GM19328 (cell line): ENCODE results near the gene PDZK1IP1.
"Not testable (repeated sequence)": the region's sequence is repeated elsewhere in the genome, so short reads cannot be mapped to it uniquely, and the experiment has no call there.

Source experiments
- ATAC-seq: cut with Tn5 transposase; IDR thresholded peaks from one replicate; pipeline ENCODE4 v1.9.1; 2021; ENCODE audit warnings: mild to moderate bottlenecking, moderate library complexity; ENCODE audit not compliant: unreplicated experiment

Gene PDZK1IP1

GRCh38 chr1:47223921-47224675 lies 34.3 kb upstream of the PDZK1IP1 start:
- no peak for ATAC-seq

- ATAC-seq: no peak
These were observed 33.5 kb upstream of the PDZK1IP1 start for GRCh38 chr1:47223174-47223920.

- no peak for ATAC-seq
These were observed 32.6 kb upstream of the PDZK1IP1 start for GRCh38 chr1:47222476-47222875.

- ATAC-seq: no peak
These were observed 29.9 kb upstream of the PDZK1IP1 start for GRCh38 chr1:47219590-47220220.

GRCh38 chr1:47219001-47219400 lies 29.2 kb upstream of the PDZK1IP1 start:
- no peak for ATAC-seq

DNA sequence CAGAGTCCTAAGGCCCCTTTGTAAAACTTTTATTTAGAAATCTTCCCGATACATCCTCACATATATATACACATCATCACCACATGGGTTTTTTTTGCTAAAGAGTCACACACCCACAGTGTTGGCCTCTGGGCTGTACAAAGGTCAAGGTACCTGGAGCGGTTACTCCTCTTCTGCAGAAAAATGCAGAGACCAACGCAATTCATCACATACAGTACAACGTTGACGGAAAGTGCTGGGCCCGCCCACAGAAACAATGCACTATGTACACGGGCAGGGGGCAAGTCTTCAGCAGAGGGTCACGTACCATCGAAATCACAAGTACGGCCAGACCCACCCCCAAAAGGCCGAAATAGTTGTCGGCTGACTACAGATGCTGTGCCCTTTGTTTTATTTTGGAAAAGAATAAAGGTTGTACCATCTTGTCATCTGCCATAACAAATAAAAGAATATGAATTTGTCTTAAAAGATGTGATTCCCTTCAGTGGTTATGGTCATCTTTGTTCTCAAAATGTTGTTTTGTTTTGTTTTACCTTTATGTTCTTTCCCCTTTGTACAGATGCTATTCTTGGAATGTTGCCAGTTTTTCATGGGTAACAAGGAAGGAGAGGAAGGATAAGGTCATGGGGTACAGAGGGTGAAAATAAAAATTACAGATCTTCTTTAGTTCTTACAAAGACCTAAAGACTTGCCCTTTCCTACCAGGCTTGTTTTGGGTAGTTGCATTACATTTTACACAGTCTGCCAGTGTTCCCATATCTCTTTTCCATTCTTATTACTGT lies 26.6 kb upstream of the PDZK1IP1 start:
- ATAC-seq: no peak

GRCh38 chr1:47215713-47216112 lies 25.9 kb upstream of the PDZK1IP1 start:
- ATAC-seq: no peak

DNA sequence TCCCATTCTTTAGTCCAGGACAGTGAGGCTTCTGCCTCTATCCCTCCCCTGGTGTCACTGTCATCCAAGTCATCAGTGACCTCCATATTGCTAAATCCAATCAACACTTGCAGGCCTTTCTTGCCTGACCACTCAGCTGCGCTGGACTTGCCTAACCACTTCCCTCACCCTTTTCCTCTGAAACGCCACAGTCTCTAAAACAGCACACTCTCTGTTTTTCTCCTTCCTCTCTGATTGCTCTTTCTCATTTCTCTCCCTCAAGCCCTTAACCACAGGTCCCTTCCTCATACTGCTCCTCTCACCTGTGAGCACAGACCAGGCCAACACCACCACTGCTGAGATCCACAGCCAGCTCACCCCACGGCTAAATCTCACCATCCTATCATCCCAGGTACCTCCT lies 24.7 kb upstream of the PDZK1IP1 start:
- ATAC-seq: no peak

GRCh38 chr1:47213230-47213963 lies 23.6 kb upstream of the PDZK1IP1 start:
- ATAC-seq: no peak

GRCh38 chr1:47212636-47213229 lies 22.9 kb upstream of the PDZK1IP1 start:
- no peak for ATAC-seq

GRCh38 chr1:47211796-47212269 lies 22.0 kb upstream of the PDZK1IP1 start:
- ATAC-seq: no peak

DNA sequence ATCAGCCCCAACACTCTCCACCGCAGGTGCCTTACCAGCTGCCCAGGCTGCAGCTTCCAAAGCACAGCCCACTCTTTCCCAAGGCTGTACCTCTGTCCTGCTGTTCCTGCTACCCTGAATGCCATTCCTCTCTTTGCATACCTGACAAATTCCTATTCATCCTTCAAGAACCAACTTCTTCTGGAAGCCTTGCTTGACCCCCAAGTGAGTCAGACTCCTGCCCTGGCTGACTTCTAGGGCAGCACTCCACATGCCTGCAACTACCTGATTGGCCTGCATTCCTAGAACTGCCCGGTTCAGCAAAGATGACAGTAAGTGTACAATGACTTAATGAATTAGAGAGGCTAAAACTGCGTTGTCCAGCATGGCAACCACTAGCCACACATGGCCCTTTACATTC lies 20.8 kb upstream of the PDZK1IP1 start:
- ATAC-seq: no peak

GRCh38 chr1:47209725-47210325 lies 20.0 kb upstream of the PDZK1IP1 start:
- no peak for ATAC-seq

- ATAC-seq: no peak
These were observed 19.3 kb upstream of the PDZK1IP1 start for GRCh38 chr1:47209091-47209490.

GRCh38 chr1:47208374-47208850 lies 18.6 kb upstream of the PDZK1IP1 start:
- ATAC-seq: no peak

DNA sequence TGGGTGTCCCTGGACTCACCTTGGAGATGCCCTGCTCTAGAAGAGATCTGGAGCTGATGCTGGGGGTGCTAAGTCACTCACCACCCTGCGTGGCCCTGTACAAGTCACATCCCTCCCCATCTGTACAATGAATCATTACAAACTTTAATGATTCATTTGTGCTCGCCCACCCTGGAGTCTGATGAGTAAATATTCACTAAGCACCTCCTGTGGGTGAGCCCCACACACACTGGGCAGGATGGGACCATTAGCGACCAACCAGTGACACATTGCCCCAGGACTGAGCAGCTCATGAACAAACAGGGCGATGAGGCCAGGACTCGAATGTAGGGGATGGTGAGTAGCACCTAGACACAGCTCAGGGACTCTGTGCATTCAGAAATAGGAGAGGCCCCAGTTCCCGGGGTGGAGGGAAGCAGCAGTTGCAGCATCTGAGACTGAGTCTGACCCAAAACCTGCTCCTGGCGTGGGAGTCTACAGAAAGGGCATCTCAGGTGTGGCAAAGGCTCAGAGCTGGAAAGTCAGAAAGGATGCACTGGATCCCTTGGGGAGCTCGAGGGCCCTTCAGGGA lies 18.1 kb upstream of the PDZK1IP1 start:
- ATAC-seq: no peak

DNA sequence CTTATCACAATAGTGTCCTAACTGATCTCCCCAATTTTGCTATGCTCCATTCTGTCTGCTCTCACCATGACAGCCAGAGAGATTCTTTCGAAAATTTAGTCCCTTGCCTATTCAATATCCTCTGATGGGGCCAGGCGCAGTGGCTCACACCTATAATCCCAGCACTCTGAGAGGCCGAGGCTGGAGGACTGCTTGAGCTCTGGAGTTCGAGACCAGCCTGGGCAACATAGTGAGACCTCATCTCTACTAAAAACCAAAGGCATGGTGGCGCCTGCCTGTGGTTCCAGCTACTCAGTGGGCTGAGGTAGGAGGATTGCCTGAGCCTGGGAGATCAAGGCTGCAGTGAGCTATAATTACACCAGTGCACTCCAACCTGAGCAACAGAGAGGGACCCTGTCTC lies 16.1 kb upstream of the PDZK1IP1 start:
- ATAC-seq: no peak

GRCh38 chr1:47203504-47203903 lies 13.7 kb upstream of the PDZK1IP1 start:
- not testable (repeated sequence) for ATAC-seq

GRCh38 chr1:47201179-47201578 lies 11.3 kb upstream of the PDZK1IP1 start:
- no peak for ATAC-seq
